SK-N-SH (cell line): Measurements from ENCODE around the gene INTS11. TPM values are rescaled to one million over a fixed set of nuclear protein-coding genes. Genes with fewer than 3 reads are reported as not detected.
A peak's percentile ranks its signal among the peaks of the same experiment; 100 is the strongest.

Experiments used
- CTCF ChIA-PET: fragments of 300-600, 350-600 bp; formaldehyde crosslinking; extraction: SDS; loops from one replicate; lab custom pipeline; 2021; lab: Yijun Ruan, JAX
- POLR2A ChIA-PET: fragments of 350-600 bp; sonication (Branson Sonifier 250); formaldehyde crosslinking; extraction: SDS; loops from one replicate; lab custom pipeline; 2020; ENCODE audit warnings: antibody characterized with exemption, inconsistent platforms; lab: Yijun Ruan, JAX
- DNase-seq: peaks from one replicate; pipeline ENCODE4 v3.0.0; 2012
- H2AFZ ChIP-seq: fragments of 200-600 bp; sonication (generic); 2 replicates; pipeline ENCODE4 v1.8.1; 2016; ENCODE audit warnings: antibody characterized with exemption, mild to moderate bottlenecking, low read depth
- H3F3A ChIP-seq: fragments of 200-600 bp; sonication (generic); replicated peaks from 2 replicates; pipeline ENCODE3; 2016; ENCODE audit warnings: antibody characterized with exemption, mild to moderate bottlenecking; ENCODE audit not compliant: insufficient read depth
- H3K27ac ChIP-seq, 2 experiments: fragments of 200-500 bp in 1 of 2; fragments of 200-600 bp in 1 of 2; sonication (Bioruptor generic) in 1 of 2; sonication (generic), shearing (Covaris generic) in 1 of 2; 2 replicates each; pipeline versions ENCODE4 v1.5.1 to v1.6.1; 2014 to 2016; ENCODE audit warnings: low read depth in 2 of 2, inconsistent platforms in 1 of 2, low read length in 1 of 2, mild to moderate bottlenecking in 1 of 2, mixed read lengths in 1 of 2
- H3K27me3 ChIP-seq: fragments of 200-600 bp; sonication (generic), shearing (Covaris generic); 2 replicates; pipeline ENCODE4 v1.6.1; 2016; ENCODE audit warnings: mixed run types; ENCODE audit not compliant: insufficient read depth
- H3K36me3 ChIP-seq, 2 experiments: fragments of 200-500 bp in 1 of 2; fragments of 200-600 bp in 1 of 2; sonication (Bioruptor generic) in 1 of 2; sonication (generic) in 1 of 2; replicated peaks in 1 of 2; 2 replicates each; pipeline versions ENCODE3 to v1.5.1; 2014 to 2016; ENCODE audit warnings: low read length in 1 of 2, mild to moderate bottlenecking in 1 of 2; ENCODE audit not compliant: insufficient read depth in 2 of 2, control insufficient read depth in 1 of 2
- H3K4me1 ChIP-seq, 2 experiments: fragments of 200-500 bp in 1 of 2; fragments of 200-600 bp in 1 of 2; sonication (Bioruptor generic) in 1 of 2; sonication (generic), shearing (Covaris generic) in 1 of 2; 2 replicates each; pipeline versions ENCODE4 v1.5.1 to v1.6.1; 2014 to 2016; ENCODE audit warnings: low read depth in 1 of 2, low read length in 1 of 2, mixed run types in 1 of 2; ENCODE audit not compliant: insufficient read depth in 2 of 2, control insufficient read depth in 1 of 2
- H3K4me2 ChIP-seq: fragments of 200-600 bp; sonication (generic), shearing (Covaris generic); 2 replicates; pipeline ENCODE4 v1.6.1; 2017; ENCODE audit warnings: mixed run types
- H3K4me3 ChIP-seq, 2 experiments: fragments of 200-500 bp in 1 of 2; fragments of 200-600 bp in 1 of 2; sonication (Bioruptor generic) in 1 of 2; sonication (generic), shearing (Covaris generic) in 1 of 2; 2 replicates each; pipeline versions ENCODE4 v1.5.1 to v1.8.1; 2014 to 2016; ENCODE audit warnings: low read depth in 2 of 2, inconsistent platforms in 1 of 2, low read length in 1 of 2, mild to moderate bottlenecking in 1 of 2, mixed read lengths in 1 of 2, moderate library complexity in 1 of 2
- H3K79me2 ChIP-seq: fragments of 200-600 bp; sonication (generic); 2 replicates; pipeline ENCODE4 v1.8.1; 2017; ENCODE audit warnings: mild to moderate bottlenecking; ENCODE audit not compliant: insufficient read depth
- H3K9ac ChIP-seq: fragments of 200-600 bp; sonication (generic); 2 replicates; pipeline ENCODE4 v1.6.1; 2017; ENCODE audit warnings: mixed run types
- H3K9me2 ChIP-seq: fragments of 200-600 bp; sonication (generic); 2 replicates; pipeline ENCODE4 v1.6.1; 2017; ENCODE audit warnings: mixed run types
- H3K9me3 ChIP-seq: fragments of 200-600 bp; sonication (generic); 2 replicates; pipeline ENCODE4 v1.6.1; 2017; ENCODE audit warnings: mixed run types, mild to moderate bottlenecking, moderate library complexity
- H4K20me1 ChIP-seq: fragments of 200-600 bp; sonication (generic); 2 replicates; pipeline ENCODE4 v1.6.1; 2017; ENCODE audit warnings: mild to moderate bottlenecking, mixed run types; ENCODE audit not compliant: insufficient read depth
- CHD2 ChIP-seq: fragments of 150-350 bp; IDR thresholded peaks from 2 replicates; pipeline ENCODE4 v1.6.1; 2018; ENCODE audit warnings: low read length; ENCODE audit not compliant: partially characterized antibody
- ELF1 ChIP-seq: IDR thresholded peaks from 2 replicates; pipeline ENCODE4 v1.4.0; 2012
- EP300 ChIP-seq, 2 experiments: IDR thresholded peaks; 2 replicates each; pipeline versions ENCODE4 v1.4.0 to v1.6.1; 2012; ENCODE audit warnings: borderline replicate concordance in 1 of 2, low read depth in 1 of 2, low read length in 1 of 2
- EZH2phosphoT487 ChIP-seq: fragments of 200-600 bp; sonication (generic); IDR thresholded peaks from 2 replicates; pipeline ENCODE4 v1.6.1; 2017; ENCODE audit warnings: low read depth, mixed run types, mild to moderate bottlenecking, antibody characterized with exemption, moderate library complexity, borderline replicate concordance
- FOSL2 ChIP-seq: IDR thresholded peaks from 2 replicates; pipeline ENCODE4 v1.4.0; 2012; ENCODE audit warnings: low read depth, mild to moderate bottlenecking, moderate library complexity, borderline replicate concordance
- FOXJ3 ChIP-seq: sonication (generic); formaldehyde crosslinking; IDR thresholded peaks from 2 replicates; pipeline ENCODE4 v1.5.1; 2020; ENCODE audit warnings: mild to moderate bottlenecking, missing genetic modification reagents
- MEF2A ChIP-seq: IDR thresholded peaks from 2 replicates; pipeline ENCODE4 v1.4.0; 2012; ENCODE audit warnings: low read depth, borderline replicate concordance
- MXI1 ChIP-seq: IDR thresholded peaks from 2 replicates; pipeline ENCODE4 v1.6.1; 2012; ENCODE audit warnings: mild to moderate bottlenecking, low read depth, low read length, improper control_type of control experiment
- NRF1 ChIP-seq: IDR thresholded peaks from 2 replicates; pipeline ENCODE4 v1.6.1; 2012; ENCODE audit warnings: low read depth, mild to moderate bottlenecking, low read length
- POLR2AphosphoS5 ChIP-seq: IDR thresholded peaks from 2 replicates; pipeline ENCODE4 v1.6.1; 2012; ENCODE audit warnings: low read depth, low read length
- RAD21 ChIP-seq: IDR thresholded peaks from 2 replicates; pipeline ENCODE4 v1.6.1; 2012; ENCODE audit warnings: mild to moderate bottlenecking, low read length
- RCOR1 ChIP-seq: fragments of 150-350 bp; IDR thresholded peaks from 2 replicates; pipeline ENCODE4 v1.6.1; 2017; ENCODE audit warnings: antibody characterized with exemption, low read length
- RFX5 ChIP-seq: IDR thresholded peaks from 2 replicates; pipeline ENCODE4 v1.6.1; 2012; ENCODE audit warnings: mild to moderate bottlenecking, improper control_type of control experiment, low read length
- RXRA ChIP-seq: IDR thresholded peaks from 2 replicates; pipeline ENCODE4 v1.4.0; 2012; ENCODE audit warnings: low read depth, mild to moderate bottlenecking, borderline replicate concordance
- TAF1 ChIP-seq: IDR thresholded peaks from 2 replicates; pipeline ENCODE4 v1.6.1; 2012; ENCODE audit warnings: low read depth, mild to moderate bottlenecking, low read length, moderate library complexity, borderline replicate concordance
- WGBS: methylation state at CpG from one replicate; pipeline ENCODE4 v1.1.6; 2017; ENCODE audit warnings: low lambda C conversion rate; 5-methylcytosine and 5-hydroxymethylcytosine counted together
- polyA plus RNA-seq, 3 experiments: library from polyadenylated mRNA; depleted of rRNA; stranded (reverse); fragments of >200 nt; gene quantifications; 2 replicates each; pipeline ENCODE4 v1.2.3, GENCODE V29; 2012
- TF ChIP-seq, protein P1 (sequence below): IDR thresholded peaks from 2 replicates; pipeline ENCODE4 v1.4.0; 2012; ENCODE audit warnings: low read depth
- TF ChIP-seq, protein P2 (sequence below): IDR thresholded peaks from 2 replicates; pipeline ENCODE4 v1.4.0; 2012; ENCODE audit warnings: low read depth, borderline replicate concordance
- TF ChIP-seq, protein P3 (sequence below): IDR thresholded peaks from 2 replicates; pipeline ENCODE4; 2012
- TF ChIP-seq, protein P4 (sequence below): fragments of 150-350 bp; IDR thresholded peaks from 2 replicates; pipeline ENCODE4 v1.6.1; 2016; ENCODE audit warnings: mild to moderate bottlenecking, low read depth, low read length
- TF ChIP-seq, protein P5 (sequence below): fragments of 200-600 bp; sonication (generic); IDR thresholded peaks from 2 replicates; pipeline ENCODE4 v1.6.1; 2017; ENCODE audit warnings: antibody characterized with exemption, mild to moderate bottlenecking, moderate library complexity

Gene INTS11
- polyA plus RNA-seq, 1 of the 3 experiments (the other 2 are of a cell fraction) = 137 TPM

DNA sequence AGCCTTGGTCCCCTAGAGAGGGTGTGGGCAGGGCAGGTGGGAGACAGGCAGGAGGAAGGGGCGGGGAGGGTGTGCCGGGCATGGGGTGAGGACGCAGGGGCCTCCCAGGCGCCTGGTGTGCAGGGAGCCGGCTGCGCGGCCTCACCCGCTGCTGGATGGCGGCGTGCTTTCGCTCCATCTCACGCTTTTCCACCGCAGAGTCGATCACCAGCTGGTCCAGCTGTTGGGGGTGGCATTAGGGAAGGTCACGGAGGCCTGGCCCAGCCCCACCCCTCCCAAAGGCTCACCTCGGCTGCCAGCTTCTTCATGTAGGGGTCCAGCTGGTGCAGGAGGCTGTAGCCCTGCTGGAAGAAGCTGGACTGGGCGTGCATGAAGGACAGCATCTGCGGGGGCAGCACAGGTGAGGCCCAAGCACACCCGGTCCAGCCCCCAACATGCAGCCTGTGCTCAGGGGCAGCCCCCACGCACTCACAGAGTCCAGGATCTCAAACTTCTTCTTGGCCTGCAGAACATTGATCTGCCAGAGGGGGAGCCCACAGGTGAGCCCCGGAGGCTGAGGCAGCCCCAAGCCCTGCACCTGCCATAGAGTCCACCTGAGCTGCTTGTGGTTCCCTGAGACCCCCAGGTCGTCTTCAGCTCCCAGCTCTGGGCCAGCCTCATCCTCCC, 24.6 kb downstream of the INTS11 start (continued):
- TF ChIP-seq, protein P1, sequence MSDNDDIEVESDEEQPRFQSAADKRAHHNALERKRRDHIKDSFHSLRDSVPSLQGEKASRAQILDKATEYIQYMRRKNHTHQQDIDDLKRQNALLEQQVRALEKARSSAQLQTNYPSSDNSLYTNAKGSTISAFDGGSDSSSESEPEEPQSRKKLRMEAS = no peak
- TF ChIP-seq, protein P2, sequence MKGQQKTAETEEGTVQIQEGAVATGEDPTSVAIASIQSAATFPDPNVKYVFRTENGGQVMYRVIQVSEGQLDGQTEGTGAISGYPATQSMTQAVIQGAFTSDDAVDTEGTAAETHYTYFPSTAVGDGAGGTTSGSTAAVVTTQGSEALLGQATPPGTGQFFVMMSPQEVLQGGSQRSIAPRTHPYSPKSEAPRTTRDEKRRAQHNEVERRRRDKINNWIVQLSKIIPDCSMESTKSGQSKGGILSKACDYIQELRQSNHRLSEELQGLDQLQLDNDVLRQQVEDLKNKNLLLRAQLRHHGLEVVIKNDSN = no peak
- TF ChIP-seq ELF1 (no peak), CHD2 (no peak), RAD21 (no peak), FOXJ3 (CRISPR knock-in tag) (no peak), RCOR1 (no peak), RFX5 (no peak)
- TF ChIP-seq, protein P3, sequence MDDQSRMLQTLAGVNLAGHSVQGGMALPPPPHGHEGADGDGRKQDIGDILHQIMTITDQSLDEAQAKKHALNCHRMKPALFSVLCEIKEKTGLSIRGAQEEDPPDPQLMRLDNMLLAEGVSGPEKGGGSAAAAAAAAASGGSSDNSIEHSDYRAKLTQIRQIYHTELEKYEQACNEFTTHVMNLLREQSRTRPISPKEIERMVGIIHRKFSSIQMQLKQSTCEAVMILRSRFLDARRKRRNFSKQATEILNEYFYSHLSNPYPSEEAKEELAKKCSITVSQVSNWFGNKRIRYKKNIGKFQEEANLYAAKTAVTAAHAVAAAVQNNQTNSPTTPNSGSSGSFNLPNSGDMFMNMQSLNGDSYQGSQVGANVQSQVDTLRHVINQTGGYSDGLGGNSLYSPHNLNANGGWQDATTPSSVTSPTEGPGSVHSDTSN = no peak
- TF ChIP-seq, all 33 proteins: peak for 0

DNA sequence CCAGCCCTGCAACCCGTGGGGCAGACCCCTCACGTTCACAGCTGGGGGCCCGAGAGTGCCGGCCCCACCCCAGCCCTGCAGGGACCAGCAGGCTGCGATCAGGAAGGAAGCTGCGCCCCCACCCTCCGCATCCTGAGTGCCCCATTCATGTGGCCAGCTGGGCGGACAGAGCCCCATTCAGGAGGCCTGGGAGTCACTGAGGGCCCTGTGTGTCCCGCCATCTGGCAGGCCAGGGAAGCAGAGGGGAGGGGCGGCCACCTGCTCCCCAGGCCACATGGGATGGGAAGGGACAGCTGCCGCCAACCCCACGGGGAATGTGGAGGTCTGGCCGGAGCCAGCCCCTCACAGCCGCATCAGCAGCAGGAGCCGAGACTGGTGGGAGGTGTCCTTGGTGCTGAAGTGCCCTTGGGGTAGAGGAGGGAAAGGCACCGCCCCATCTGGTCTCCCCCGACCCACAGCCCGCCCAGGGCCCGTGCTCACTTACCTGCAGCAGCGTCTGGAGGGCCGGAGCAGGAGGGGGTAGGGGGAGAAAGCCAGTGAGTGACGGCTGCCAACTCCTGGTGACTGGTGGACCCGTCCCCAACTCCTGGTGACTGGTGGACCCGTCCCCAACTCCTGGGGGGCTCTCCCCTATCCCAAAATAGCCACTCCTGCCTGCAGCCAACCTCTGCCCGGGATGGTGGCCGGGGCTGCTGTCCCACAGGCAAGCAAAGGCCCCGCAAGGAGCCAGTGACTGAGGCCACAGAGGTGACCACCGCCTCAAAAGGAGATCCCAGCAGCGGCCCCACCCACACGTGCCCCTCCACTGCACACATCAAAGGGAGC, 25.4 kb downstream of the INTS11 start:
- no CpG with 5 or more reads among the region's 30 CpGs for WGBS
- CTCF ChIA-PET = interaction anchor here (1.1 to 2.8 kb wide), 5 partner anchors 7 to 266 kb away, joined by 3 to 10 read pairs (median 4); no protein-coding TSS in a partner anchor
- H2AFZ ChIP-seq = no peak overlapping the region
- TF ChIP-seq NRF1 (no peak), TAF1 (no peak), FOSL2 (no peak), RXRA (no peak), EP300 (IDR thresholded peaks at IDR 0.05; ENCODE audit: borderline replicate concordance in 1 of 2, low read depth in 1 of 2, low read length in 1 of 2) (no peak), POLR2AphosphoS5 (no peak), MEF2A (no peak), MXI1 (peak; percentile 30; the same call in 1 of the 2 replicates), EZH2phosphoT487 (no peak), RFX5 (no peak)
- TF ChIP-seq, protein P4, sequence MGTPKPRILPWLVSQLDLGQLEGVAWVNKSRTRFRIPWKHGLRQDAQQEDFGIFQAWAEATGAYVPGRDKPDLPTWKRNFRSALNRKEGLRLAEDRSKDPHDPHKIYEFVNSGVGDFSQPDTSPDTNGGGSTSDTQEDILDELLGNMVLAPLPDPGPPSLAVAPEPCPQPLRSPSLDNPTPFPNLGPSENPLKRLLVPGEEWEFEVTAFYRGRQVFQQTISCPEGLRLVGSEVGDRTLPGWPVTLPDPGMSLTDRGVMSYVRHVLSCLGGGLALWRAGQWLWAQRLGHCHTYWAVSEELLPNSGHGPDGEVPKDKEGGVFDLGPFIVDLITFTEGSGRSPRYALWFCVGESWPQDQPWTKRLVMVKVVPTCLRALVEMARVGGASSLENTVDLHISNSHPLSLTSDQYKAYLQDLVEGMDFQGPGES = no peak
- TF ChIP-seq, protein P5, sequence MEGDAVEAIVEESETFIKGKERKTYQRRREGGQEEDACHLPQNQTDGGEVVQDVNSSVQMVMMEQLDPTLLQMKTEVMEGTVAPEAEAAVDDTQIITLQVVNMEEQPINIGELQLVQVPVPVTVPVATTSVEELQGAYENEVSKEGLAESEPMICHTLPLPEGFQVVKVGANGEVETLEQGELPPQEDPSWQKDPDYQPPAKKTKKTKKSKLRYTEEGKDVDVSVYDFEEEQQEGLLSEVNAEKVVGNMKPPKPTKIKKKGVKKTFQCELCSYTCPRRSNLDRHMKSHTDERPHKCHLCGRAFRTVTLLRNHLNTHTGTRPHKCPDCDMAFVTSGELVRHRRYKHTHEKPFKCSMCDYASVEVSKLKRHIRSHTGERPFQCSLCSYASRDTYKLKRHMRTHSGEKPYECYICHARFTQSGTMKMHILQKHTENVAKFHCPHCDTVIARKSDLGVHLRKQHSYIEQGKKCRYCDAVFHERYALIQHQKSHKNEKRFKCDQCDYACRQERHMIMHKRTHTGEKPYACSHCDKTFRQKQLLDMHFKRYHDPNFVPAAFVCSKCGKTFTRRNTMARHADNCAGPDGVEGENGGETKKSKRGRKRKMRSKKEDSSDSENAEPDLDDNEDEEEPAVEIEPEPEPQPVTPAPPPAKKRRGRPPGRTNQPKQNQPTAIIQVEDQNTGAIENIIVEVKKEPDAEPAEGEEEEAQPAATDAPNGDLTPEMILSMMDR = no peak
- TF ChIP-seq, protein P3 = no peak
- TF ChIP-seq, protein P2 = no peak

More for the DNA sequence above, 25.4 kb downstream of the INTS11 start:
- Histone ChIP-seq H3K4me1 (peaks cover 0 to 14% of the 10 kb centered on the region in 2 experiments; a peak in 1 of 4 replicates), H3K27ac (peak overlapping the region in 1 of 2 experiments; percentile 43; a peak in 2 of 4 replicates), H3K27me3 (no peaks in the 10 kb centered on the region), H3K36me3 (peaks cover 0 to 17% of the 10 kb centered on the region in 2 experiments), H3K9me2 (no peaks in the 10 kb centered on the region), H3K4me2 (no peak overlapping the region), H3K79me2 (no peaks in the 10 kb centered on the region), H4K20me1 (peaks cover 8% of the 10 kb centered on the region; the same call in 1 of the 2 replicates), H3K4me3 (no peak overlapping the region), H3F3A (no peaks in the 10 kb centered on the region), H3K9ac (no peak overlapping the region), H3K9me3 (no peaks in the 10 kb centered on the region)
- POLR2A ChIA-PET = no interaction called here
- DNase-seq = peak; percentile 65
